Endothelial cell of hepatic sinusoid (primary cell): ENCODE measurements around the gene ADAMTS18.

ENCODE experiments used
- in situ Hi-C: cut with HindIII; loops from 2 replicates; pipeline ENCODE4 v1.10.0; 2017; ENCODE audit warnings: low sequenced_read_pairs

Gene ADAMTS18

GRCh38 chr16:77399066-77399465 is 35.8 kb downstream of the ADAMTS18 start:
- in situ Hi-C loops, result no loop called here

- in situ Hi-C loops, result no loop called here
Observed at GRCh38 chr16:77398495-77398894, 36.3 kb downstream of the ADAMTS18 start.

DNA sequence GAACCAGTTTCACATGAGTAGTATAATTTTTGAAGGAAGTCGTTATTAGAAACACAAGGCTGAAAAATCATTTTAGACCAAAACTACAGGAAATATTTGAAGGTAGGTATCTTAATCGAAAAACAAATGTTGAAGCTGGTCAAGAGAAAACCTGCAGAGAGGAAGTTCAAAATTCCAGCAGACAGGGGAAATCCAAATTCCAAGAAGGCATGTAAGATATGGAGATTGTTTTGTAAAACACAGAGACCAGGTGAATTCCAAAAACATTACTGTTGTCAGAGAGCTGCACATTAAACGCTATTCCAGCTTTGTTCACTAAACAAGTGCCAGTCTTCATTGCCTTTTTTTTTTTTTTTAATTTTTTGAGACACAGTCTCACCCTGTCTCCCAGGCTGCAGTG is 38.4 kb downstream of the ADAMTS18 start:
- in situ Hi-C loops, result no loop called here

GRCh38 chr16:77394699-77395098 is 40.1 kb downstream of the ADAMTS18 start:
- in situ Hi-C loops, result no loop called here

GRCh38 chr16:77393955-77394354 is 40.9 kb downstream of the ADAMTS18 start:
- in situ Hi-C loops, result no loop called here

- in situ Hi-C loops, result no loop called here
Observed at GRCh38 chr16:77387815-77388209, 47.0 kb downstream of the ADAMTS18 start.

GRCh38 chr16:77386831-77387814 is 47.7 kb downstream of the ADAMTS18 start:
- in situ Hi-C loops, result no loop called here

DNA sequence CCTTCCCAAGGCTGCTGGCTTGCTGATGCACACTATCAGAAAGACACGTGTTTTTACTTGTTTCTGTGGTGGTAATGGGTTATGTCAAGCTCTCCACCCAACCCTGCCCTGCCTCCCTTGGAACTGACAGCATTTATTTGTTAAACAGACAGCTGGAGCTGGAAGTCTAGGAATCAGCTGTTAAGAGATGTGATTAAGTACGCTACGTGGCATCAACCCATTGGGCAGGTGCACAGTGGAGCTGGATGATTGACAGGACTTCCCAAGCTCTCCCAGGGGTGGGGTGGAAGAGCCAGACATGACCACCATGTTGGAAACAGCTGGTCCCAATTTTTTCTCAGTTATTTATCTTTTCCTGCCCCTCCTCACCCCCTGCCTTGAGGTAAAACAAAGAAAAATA is 49.4 kb downstream of the ADAMTS18 start:
- in situ Hi-C loops, result no loop called here

DNA sequence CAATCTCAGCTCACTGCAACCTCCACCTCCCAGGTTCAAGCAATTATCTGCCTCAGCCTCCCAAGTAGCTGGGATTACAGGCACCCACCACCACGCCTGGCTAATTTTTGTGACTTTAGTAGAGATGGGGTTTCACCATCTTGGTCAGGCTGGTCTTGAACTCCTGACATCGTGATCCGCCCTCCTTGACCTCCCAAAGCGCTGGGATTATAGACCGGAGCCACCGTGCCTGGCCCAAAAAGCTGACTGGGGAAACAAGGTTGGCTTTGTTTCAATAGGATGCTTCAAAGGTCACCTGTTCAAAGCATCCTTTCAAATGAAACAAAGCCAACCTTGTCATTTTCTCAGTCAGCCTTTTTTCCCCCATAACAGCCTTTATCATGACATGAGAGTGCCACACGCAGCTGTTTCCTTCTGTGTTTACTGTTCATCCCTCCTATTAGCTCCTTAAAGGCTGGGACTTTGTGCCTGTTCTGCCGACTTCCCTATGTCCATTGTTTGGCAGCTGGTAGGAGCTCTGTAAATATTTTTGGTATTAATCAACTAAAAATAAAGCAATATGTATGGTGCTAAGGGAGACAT is 51.1 kb downstream of the ADAMTS18 start:
- in situ Hi-C loops, result no loop called here

- in situ Hi-C loops, result no loop called here
Observed at GRCh38 chr16:77376358-77376757, 58.5 kb downstream of the ADAMTS18 start.

DNA sequence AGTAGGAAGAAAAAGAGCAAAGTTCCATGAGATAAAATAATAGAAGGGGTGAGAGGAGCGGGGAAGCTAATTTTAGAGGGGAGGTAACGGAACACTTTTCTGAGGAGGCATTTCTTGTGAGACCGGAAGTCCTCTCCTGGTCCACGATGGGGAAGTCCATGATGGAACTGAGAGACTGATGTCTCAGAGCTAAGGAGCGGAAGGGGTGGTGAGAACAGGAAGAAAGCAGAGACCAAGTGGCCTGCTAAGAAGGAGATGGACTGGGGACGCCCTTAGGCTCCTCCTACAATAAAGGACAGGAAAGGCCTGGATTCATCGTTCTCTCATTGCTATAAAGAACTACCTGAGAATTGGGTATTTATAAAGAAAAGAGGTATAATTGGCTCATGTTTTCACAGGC is 59.4 kb downstream of the ADAMTS18 start:
- in situ Hi-C loops, result no loop called here

DNA sequence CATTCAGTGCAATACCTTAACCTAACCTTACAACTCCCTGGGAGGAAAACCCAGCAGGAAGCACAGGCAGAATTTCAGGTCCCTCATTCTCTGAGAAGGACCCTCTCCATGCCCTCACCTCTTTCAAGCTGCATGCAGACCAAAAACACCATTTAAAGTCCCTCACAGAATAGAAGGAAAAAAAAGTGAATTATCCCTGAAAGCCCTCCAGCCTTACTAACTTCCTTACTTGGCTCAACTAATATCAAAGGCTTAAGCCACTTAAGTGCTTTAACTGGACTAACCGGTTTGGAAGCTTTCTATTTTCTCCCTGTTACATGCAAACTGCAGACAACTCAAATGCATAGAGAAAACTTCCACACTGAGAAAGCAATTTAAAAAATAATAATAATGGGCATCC is 60.5 kb downstream of the ADAMTS18 start:
- in situ Hi-C loops, result no loop called here

DNA sequence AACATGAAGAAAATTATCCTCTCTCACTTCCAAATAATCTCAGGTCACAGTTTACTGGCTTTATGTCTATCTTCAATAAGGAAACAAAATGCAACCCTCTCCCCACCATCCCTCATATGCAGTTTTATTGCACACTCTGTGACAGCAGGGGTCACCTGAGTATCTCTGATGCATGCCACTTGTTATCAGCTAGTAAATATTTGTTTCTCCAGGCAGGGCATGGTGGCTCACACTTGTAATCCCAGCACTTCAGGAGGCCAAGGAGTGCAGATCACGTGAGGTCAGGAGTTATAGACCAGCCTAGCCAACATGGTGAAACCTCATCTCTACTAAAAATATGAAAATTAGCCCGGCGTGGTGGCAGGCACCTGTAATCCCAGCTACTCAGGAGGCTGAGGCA is 61.1 kb downstream of the ADAMTS18 start:
- in situ Hi-C loops, result no loop called here

- in situ Hi-C loops, result no loop called here
Observed at GRCh38 chr16:77364770-77365169, 70.1 kb downstream of the ADAMTS18 start.

DNA sequence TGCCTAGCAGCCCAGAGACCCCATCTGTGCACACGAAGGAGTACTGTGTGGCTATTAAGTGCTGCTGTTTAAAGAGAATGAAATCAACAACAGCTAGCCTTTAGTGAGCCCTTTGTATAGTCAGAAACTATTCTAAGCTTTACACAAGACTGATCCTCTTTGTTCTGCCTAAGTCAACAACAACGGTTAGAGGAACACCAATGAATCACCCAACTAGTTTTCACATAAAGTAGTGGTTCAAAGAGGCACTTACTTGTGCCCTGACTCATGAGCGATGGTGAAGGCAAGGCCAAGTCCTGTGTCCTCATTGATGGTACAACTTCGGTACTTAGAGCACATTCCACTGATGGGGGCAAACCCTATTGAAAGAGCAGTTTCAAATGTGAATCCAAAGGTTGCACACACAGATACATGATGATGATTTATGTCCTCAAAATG is 75.8 kb downstream of the ADAMTS18 start:
- in situ Hi-C loops, result no loop called here

DNA sequence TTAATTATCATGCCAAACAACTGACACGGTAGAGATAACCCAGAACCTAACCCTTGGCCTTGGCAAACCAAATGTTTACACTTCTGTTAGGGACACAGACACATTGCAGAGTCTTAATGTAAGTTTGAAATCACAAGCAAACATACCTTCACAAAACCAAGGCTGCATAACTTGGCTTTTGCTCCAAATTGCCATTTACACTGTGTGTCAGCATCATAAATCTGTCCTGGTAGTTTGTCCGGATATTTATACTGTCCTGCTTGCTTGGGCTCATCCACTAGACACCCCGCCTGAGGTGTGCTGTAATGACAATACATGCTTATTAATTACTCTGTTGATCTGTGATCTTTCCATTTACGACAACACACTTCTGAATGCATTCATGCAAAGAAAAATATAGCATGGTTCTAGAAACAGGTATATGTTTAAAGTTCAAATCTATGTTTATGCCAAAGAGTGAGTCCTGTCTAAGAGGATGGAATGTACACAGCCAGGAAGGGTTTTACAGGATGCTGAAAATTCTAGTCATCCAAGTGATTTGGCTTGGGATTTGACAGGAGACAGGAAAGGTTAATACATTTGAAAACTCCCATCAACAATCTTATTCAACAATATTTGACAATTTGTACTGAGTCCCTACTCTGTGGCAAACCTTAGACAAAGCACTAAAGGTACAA is 81.1 kb downstream of the ADAMTS18 start:
- in situ Hi-C loops, result loop anchor here (5.0 kb wide), 1 partner anchor 51 kb away; no protein-coding TSS in a partner anchor

GRCh38 chr16:77344341-77344740 is 90.5 kb downstream of the ADAMTS18 start:
- in situ Hi-C loops, result no loop called here

DNA sequence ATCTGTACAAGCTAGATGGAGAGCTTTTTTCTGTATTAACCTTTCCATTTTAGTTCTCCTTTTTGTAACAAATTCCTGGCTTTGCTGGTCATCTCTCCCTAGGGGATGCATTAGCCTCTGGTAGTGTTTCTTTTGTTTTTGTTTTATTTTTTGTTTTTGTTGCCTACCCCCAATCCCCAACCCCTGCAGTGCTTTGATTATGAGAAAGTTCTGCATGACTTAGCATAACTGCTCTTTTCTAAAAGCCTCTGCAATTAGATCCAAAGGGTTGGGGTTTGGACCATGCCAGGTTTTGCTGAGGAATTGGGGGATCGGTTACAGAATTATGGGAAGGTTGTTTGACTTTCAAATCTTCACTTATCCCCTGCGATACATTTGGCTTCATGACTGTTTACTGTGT is 98.2 kb downstream of the ADAMTS18 start:
- in situ Hi-C loops, result no loop called here

- in situ Hi-C loops, result no loop called here
Observed at GRCh38 chr16:77335652-77336234, 99.1 kb downstream of the ADAMTS18 start.

DNA sequence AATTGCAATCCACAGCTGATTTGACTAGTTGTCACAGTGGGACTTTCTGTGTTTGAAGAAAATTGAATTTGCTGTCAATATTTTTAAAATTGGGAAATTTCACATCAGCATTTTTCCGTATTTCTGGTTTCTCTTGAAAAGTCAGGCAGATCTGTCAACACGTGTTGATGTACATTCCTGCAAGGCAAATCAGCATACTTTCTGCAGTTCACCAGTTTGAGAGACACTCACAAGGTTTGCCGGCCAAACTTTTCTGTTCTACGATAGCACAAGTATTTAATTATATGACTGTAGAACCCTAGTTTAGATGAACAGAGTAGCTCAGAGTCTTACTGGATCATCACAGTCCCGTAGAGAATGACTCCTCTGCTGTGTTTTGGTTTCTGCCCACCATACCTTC is 102.0 kb downstream of the ADAMTS18 start:
- in situ Hi-C loops, result no loop called here
